HEK293T (cell line): ENCODE measurements around the gene HMGN3.

Experiments
- CTCF ChIA-PET: fragments of 350-600 bp; formaldehyde crosslinking; extraction: SDS; loops from one replicate; lab custom pipeline; 2021; ENCODE audit warnings: antibody characterized with exemption, inconsistent platforms; lab: Yijun Ruan, JAX
- POLR2A ChIA-PET: fragments of 350-600 bp; formaldehyde crosslinking; extraction: SDS; loops from one replicate; lab custom pipeline; 2020; ENCODE audit warnings: antibody characterized with exemption, inconsistent platforms; lab: Yijun Ruan, JAX
- DNase-seq: peaks from one replicate; pipeline ENCODE4 v3.0.0; 2012; ENCODE audit warnings: mixed read lengths; ENCODE audit errors: extremely low spot score
- ARNT ChIP-seq: fragments of 450-650 bp; IDR thresholded peaks from 2 replicates; pipeline ENCODE4 v1.6.1; 2017; ENCODE audit warnings: mild to moderate bottlenecking
- BHLHE40 ChIP-seq: fragments of 450-650 bp; IDR thresholded peaks from 2 replicates; pipeline ENCODE4 v1.6.1; 2016; ENCODE audit warnings: mild to moderate bottlenecking, moderate library complexity, borderline replicate concordance
- CTBP1 ChIP-seq: fragments of 450-650 bp; IDR thresholded peaks from 2 replicates; pipeline ENCODE4 v1.6.1; 2016; ENCODE audit warnings: borderline replicate concordance
- ELF4 ChIP-seq: fragments of 450-650 bp; IDR thresholded peaks from 2 replicates; pipeline ENCODE4 v1.6.1; 2017; ENCODE audit warnings: antibody characterized with exemption
- FOXA1 ChIP-seq: fragments of 450-650 bp; IDR thresholded peaks from 2 replicates; pipeline ENCODE4 v1.6.1; 2016; ENCODE audit warnings: mild to moderate bottlenecking
- FOXK2 ChIP-seq: fragments of 450-650 bp; IDR thresholded peaks from 2 replicates; pipeline ENCODE4 v1.6.1; 2016; ENCODE audit warnings: mild to moderate bottlenecking
- FOXM1 ChIP-seq: fragments of 450-650 bp; IDR thresholded peaks from 2 replicates; pipeline ENCODE4 v1.6.1; 2017; ENCODE audit warnings: mild to moderate bottlenecking, borderline replicate concordance
- HDGF ChIP-seq: fragments of 450-650 bp; IDR thresholded peaks from 2 replicates; pipeline ENCODE4 v1.6.1; 2017; ENCODE audit warnings: antibody characterized with exemption, borderline replicate concordance
- L3MBTL2 ChIP-seq: fragments of 450-650 bp; conservative IDR thresholded peaks from 2 replicates; pipeline ENCODE4 v1.6.1; 2016; ENCODE audit warnings: mild to moderate bottlenecking
- LEF1 ChIP-seq: fragments of 450-650 bp; IDR thresholded peaks from 2 replicates; pipeline ENCODE4 v1.6.1; 2017; ENCODE audit warnings: mild to moderate bottlenecking, borderline replicate concordance
- NFRKB ChIP-seq: fragments of 450-650 bp; IDR thresholded peaks from 2 replicates; pipeline ENCODE4 v1.6.1; 2016; ENCODE audit warnings: mild to moderate bottlenecking, moderate library complexity
- PKNOX1 ChIP-seq: fragments of 450-650 bp; IDR thresholded peaks from 2 replicates; pipeline ENCODE4 v1.6.1; 2016
- SP1 ChIP-seq: fragments of 450-650 bp; IDR thresholded peaks from 2 replicates; pipeline ENCODE4 v1.6.1; 2017
- SUZ12 ChIP-seq: fragments of 450-650 bp; IDR thresholded peaks from 2 replicates; pipeline ENCODE4 v1.6.1; 2016; ENCODE audit warnings: mild to moderate bottlenecking
- TARDBP ChIP-seq: fragments of 450-650 bp; IDR thresholded peaks from 2 replicates; pipeline ENCODE4 v1.6.1; 2016
- ZNF384 ChIP-seq: fragments of 450-650 bp; IDR thresholded peaks from 2 replicates; pipeline ENCODE4 v1.6.1; 2016

The HMGN3 gene

GRCh38 chr6:79212859-79213258, 21.6 kb downstream of the HMGN3 start:
- peak; percentile 47; the same call in 1 of the 2 replicates for TF ChIP-seq PKNOX1
- TF ChIP-seq TARDBP = no peak
- TF ChIP-seq CTBP1 = no peak
- TF ChIP-seq L3MBTL2 = no peak
- TF ChIP-seq ZNF384 = no peak
- ChIA-PET CTCF (no interaction called here), POLR2A (no interaction called here)
- DNase-seq = no peak

- POLR2A ChIA-PET = no interaction called here
Observed at GRCh38 chr6:79208816-79209215, 25.7 kb downstream of the HMGN3 start.

DNA sequence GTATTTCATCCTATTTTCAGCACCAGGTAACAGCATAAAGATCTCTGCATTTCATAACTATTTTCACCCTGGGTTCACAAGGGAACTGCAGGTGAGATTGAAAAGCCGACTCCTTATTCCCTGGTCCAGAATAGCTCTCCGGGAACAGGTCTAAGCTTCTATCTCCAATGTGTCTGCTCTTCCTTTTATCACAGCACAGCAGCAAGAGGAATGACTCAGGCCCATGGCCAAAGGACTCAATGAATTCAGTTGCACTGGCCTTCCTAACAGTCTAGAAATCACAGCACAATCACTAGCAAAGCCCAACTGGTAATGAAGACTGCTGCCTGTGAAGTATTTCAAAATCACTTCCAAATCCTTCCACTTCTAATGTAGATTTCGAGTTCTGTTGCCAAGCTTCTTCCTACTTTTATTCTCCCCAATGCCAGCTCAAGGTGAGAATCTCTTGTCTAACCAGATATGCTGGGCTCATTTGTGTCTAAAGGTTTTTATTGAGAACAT, 30.7 kb downstream of the HMGN3 start:
- CTCF ChIA-PET = no interaction called here
- no peak for TF ChIP-seq CTBP1
- no peak for TF ChIP-seq SUZ12
- no peak for TF ChIP-seq FOXK2
- no peak for TF ChIP-seq BHLHE40
- TF ChIP-seq ARNT = no peak
- no peak for DNase-seq
- POLR2A ChIA-PET = no interaction called here

More at GRCh38 chr6:79208816-79209215, 25.7 kb downstream of the HMGN3 start:
- TF ChIP-seq NFRKB (no peak), CTBP1 (no peak), FOXA1 (no peak), TARDBP (no peak), BHLHE40 (no peak), SP1 (no peak), ZNF384 (no peak), ARNT (no peak), LEF1 (no peak), SUZ12 (no peak), L3MBTL2 (no peak), PKNOX1 (no peak), FOXM1 (no peak), HDGF (no peak)
- CTCF ChIA-PET = no interaction called here
- no peak for DNase-seq

DNA sequence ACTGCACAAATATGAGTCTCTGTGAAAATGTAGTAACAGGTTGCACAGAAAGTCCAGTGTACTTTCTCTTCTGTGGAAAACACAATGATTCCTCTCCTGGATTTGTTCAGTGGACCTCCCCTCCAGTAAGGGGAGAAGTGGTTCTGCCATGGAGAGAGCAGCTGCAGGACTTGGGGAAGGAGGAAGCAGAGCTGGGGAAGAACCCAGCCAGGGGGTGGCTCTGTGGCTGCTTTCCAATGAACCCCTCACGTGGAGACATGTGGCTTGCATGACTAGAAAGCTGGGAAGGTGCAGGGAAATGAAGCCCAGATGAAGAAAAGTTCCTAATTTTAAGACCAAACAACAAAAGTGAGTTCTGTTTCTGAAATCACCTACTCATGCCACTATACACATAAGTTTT, 31.9 kb downstream of the HMGN3 start:
- DNase-seq = no peak
- TF ChIP-seq SUZ12 (no peak), FOXA1 (no peak), LEF1 (no peak), ZNF384 (no peak), SP1 (no peak), ELF4 (no peak), NFRKB (no peak)
- ChIA-PET POLR2A (no interaction called here), CTCF (no interaction called here)

- POLR2A ChIA-PET = no interaction called here
- no peak for TF ChIP-seq SUZ12
- TF ChIP-seq NFRKB = no peak
- TF ChIP-seq LEF1 = no peak
- no peak for TF ChIP-seq L3MBTL2
- no peak for TF ChIP-seq PKNOX1
- TF ChIP-seq SP1 = no peak
- CTCF ChIA-PET = no interaction called here
- no peak for DNase-seq
Observed at GRCh38 chr6:79201983-79202382, 32.5 kb downstream of the HMGN3 start.

- ChIA-PET POLR2A (no interaction called here), CTCF (interaction anchor here (0.6 kb wide), 1 partner anchor 42 kb away, joined by 3 read pairs; no protein-coding TSS in a partner anchor)
- no peak for DNase-seq
- TF ChIP-seq NFRKB (no peak), L3MBTL2 (no peak), SP1 (no peak), PKNOX1 (no peak)
Observed at GRCh38 chr6:79201143-79201542, 33.3 kb downstream of the HMGN3 start.

DNA sequence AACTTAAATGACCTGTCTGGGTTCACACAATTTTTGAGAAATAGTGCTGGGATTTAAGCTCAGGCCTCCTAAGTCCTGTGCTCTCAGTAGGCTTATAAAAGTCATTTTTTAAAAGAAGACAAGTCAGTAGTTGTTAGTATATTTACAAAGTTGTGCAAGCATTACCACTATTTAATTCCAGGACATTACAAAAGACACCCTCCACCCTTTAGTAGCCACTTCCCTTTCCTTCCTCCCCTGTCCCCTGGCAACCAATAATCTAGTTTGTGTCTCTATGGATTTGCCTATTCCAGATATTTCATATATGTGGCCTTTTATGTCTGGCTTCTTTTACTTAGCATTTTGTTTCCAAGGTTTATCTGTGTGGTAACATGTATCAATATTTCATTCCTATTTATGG, 37.6 kb downstream of the HMGN3 start:
- CTCF ChIA-PET = no interaction called here
- TF ChIP-seq HDGF = no peak
- TF ChIP-seq FOXM1 = no peak
- TF ChIP-seq SUZ12 = no peak
- no peak for TF ChIP-seq ZNF384
- TF ChIP-seq FOXK2 = no peak
- TF ChIP-seq BHLHE40 = no peak
- no peak for TF ChIP-seq CTBP1
- TF ChIP-seq LEF1 = no peak
- no peak for TF ChIP-seq NFRKB
- TF ChIP-seq ELF4 = no peak
- no peak for TF ChIP-seq SP1
- no peak for DNase-seq
- POLR2A ChIA-PET = interaction anchor here (0.7 kb wide), 1 partner anchor 119 kb away, joined by 3 read pairs; the partner anchor contains the start of gene PHIP
